Measurements from ENCODE around the gene PLCB4.

DNA sequence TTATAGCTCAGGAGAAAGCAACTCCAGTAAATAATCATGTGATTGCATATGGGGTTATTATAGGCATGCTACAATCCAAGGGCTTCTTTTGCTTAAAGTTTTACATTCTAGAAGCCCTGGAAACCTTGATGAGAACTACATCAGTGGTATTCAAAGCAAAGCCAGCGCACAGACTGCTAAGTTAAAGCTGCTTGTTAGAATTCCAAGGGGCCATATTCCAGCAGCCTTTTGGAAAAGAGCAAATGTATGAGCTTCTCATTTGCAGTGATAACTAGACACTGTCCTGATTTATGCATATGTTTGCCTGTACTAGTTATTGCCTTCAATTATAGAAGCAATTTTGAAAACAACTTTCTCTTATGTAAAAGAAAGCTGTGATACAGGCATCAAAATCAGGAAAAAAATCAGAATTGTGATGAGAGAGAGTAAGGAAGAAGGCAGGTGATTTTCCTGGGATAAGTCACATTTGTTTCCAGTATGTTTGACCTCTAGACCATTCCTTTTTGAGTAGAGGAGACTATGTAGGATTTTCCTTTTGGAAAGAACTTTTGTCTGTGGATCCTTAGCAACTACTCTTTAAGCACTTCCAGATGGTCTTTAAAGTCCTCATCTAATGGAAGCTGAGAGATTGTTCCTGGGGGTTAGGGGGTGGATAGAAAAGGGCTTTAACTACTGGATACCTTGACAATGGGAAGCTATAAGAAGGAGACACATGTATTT, 159.2 kb downstream of the PLCB4 start:
- TF ChIP-seq, protein P1, sequence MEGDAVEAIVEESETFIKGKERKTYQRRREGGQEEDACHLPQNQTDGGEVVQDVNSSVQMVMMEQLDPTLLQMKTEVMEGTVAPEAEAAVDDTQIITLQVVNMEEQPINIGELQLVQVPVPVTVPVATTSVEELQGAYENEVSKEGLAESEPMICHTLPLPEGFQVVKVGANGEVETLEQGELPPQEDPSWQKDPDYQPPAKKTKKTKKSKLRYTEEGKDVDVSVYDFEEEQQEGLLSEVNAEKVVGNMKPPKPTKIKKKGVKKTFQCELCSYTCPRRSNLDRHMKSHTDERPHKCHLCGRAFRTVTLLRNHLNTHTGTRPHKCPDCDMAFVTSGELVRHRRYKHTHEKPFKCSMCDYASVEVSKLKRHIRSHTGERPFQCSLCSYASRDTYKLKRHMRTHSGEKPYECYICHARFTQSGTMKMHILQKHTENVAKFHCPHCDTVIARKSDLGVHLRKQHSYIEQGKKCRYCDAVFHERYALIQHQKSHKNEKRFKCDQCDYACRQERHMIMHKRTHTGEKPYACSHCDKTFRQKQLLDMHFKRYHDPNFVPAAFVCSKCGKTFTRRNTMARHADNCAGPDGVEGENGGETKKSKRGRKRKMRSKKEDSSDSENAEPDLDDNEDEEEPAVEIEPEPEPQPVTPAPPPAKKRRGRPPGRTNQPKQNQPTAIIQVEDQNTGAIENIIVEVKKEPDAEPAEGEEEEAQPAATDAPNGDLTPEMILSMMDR (IDR thresholded peaks at IDR 0.05), result no peak
- TF ChIP-seq POLR2A (IDR thresholded peaks at IDR 0.05), result no peak

Measured in testis (tissue), 2 donors.